A673 (cell line): ENCODE measurements around the gene CIDEC. TPM values are rescaled to one million over a fixed set of nuclear protein-coding genes. Genes with fewer than 3 reads are reported as not detected.

ENCODE experiments used
- BruUV-seq: library from RNA; stranded (reverse); fragments of 400-500 nt; replicated peaks from 2 replicates; lab custom pipeline; 2021; lab: Mats Ljungman, UMichigan
- CTCF ChIA-PET: fragments of 300-600 bp; sonication (Branson Sonifier 250); formaldehyde crosslinking; loops from one replicate; lab custom pipeline; 2022; ENCODE audit warnings: antibody characterized with exemption; lab: Charles Lee
- POLR2A ChIA-PET: fragments of 300-600 bp; sonication (Branson Sonifier 250); formaldehyde crosslinking; loops from one replicate; lab custom pipeline; 2022; ENCODE audit warnings: antibody characterized with exemption; ENCODE audit not compliant: low non-redundant PET; lab: Charles Lee
- DNase-seq: peaks from one replicate; pipeline ENCODE4 v3.0.0-alpha.2; 2015; ENCODE audit warnings: low spot score
- H3K27ac ChIP-seq: fragments of 200-600 bp; sonication (generic); 2 replicates; pipeline ENCODE4 v1.5.1; 2016; ENCODE audit warnings: mixed run types, low read depth, mild to moderate bottlenecking, mixed read lengths, antibody characterized with exemption, low read length; ENCODE audit not compliant: poor library complexity, severe bottlenecking
- H3K27me3 ChIP-seq: fragments of 200-600 bp; sonication (generic); replicated peaks from 2 replicates; pipeline ENCODE4 v1.6.1; 2017; ENCODE audit warnings: mixed run types, low read depth, mild to moderate bottlenecking, mixed read lengths, antibody characterized with exemption, low read length; ENCODE audit not compliant: insufficient read depth, poor library complexity
- H3K36me3 ChIP-seq: fragments of 200-600 bp; sonication (generic); 2 replicates; pipeline ENCODE4 v1.6.1; 2016; ENCODE audit warnings: mixed run types, mild to moderate bottlenecking, mixed read lengths, antibody characterized with exemption, low read length; ENCODE audit not compliant: insufficient read depth, poor library complexity, severe bottlenecking
- H3K4me1 ChIP-seq: fragments of 200-600 bp; sonication (generic); 2 replicates; pipeline ENCODE4 v1.6.1; 2017; ENCODE audit warnings: mixed run types, mild to moderate bottlenecking, mixed read lengths, antibody characterized with exemption, low read length; ENCODE audit not compliant: insufficient read depth, poor library complexity, severe bottlenecking
- H3K4me3 ChIP-seq: fragments of 200-600 bp; sonication (generic); 2 replicates; pipeline ENCODE4 v1.5.1; 2016; ENCODE audit warnings: low read depth, mixed run types, mild to moderate bottlenecking, mixed read lengths, low read length; ENCODE audit not compliant: poor library complexity, severe bottlenecking
- H3K9me3 ChIP-seq: fragments of 200-600 bp; sonication (generic); 2 replicates; pipeline ENCODE4 v1.6.1; 2016; ENCODE audit warnings: mixed run types, low read depth, mild to moderate bottlenecking, mixed read lengths, antibody characterized with exemption, low read length; ENCODE audit not compliant: poor library complexity, severe bottlenecking
- CTCF ChIP-seq: fragments of 300-800, 200-600 bp; sonication (generic); conservative IDR thresholded peaks from 2 replicates; pipeline ENCODE4 v1.5.1; 2017; ENCODE audit warnings: low read depth, mild to moderate bottlenecking, antibody characterized with exemption, low read length, moderate library complexity, mixed read lengths
- EZH2 ChIP-seq: fragments of 200-600 bp; sonication (generic); IDR thresholded peaks from 2 replicates; pipeline ENCODE4 v1.6.1; 2017; ENCODE audit warnings: borderline replicate concordance, low read depth, mild to moderate bottlenecking, mixed read lengths, antibody characterized with exemption, low read length; ENCODE audit not compliant: poor library complexity, severe bottlenecking
- intact Hi-C: fragments of 100-400 bp; cut with micrococcal nuclease; formaldehyde crosslinking; loops from one replicate; pipeline ENCODE4 v1.10.0; 2022; ENCODE audit not compliant: unreplicated experiment
- total RNA-seq: library from RNA; stranded (reverse); gene quantifications from 2 replicates; pipeline ENCODE4 v1.2.3, GENCODE V29; 2021

Gene CIDEC
- total RNA-seq, 1 experiment from 2014 or later, result not detected

GRCh38 chr3:9889405-9889804, 9.4 kb upstream of the CIDEC start:
- ChIA-PET POLR2A (no interaction called here), CTCF (interaction anchor here (1.1 kb wide), 1 partner anchor 57 kb away, joined by 3 read pairs; no protein-coding TSS in a partner anchor)
- Histone ChIP-seq H3K36me3 (peaks cover 23% of the 10 kb centered on the region), H3K27me3 (no peaks in the 10 kb centered on the region), H3K27ac (no peak overlapping the region), H3K4me1 (peaks cover 6% of the 10 kb centered on the region), H3K4me3 (no peak overlapping the region), H3K9me3 (no peaks in the 10 kb centered on the region)
- no peak for TF ChIP-seq EZH2
- TF ChIP-seq CTCF, result no peak
- no TSS peak for BruUV-seq
- intact Hi-C loops, result no loop called here
- DNase-seq, result no peak

GRCh38 chr3:9888540-9888939, 8.5 kb upstream of the CIDEC start:
- Histone ChIP-seq H3K27ac (no peak overlapping the region), H3K9me3 (no peaks in the 10 kb centered on the region), H3K4me3 (no peak overlapping the region), H3K36me3 (peaks cover 17% of the 10 kb centered on the region), H3K27me3 (no peaks in the 10 kb centered on the region), H3K4me1 (peaks cover 6% of the 10 kb centered on the region)
- DNase-seq, result no peak
- no TSS peak for BruUV-seq
- TF ChIP-seq EZH2 (no peak), CTCF (no peak)
- intact Hi-C loops, result no loop called here
- ChIA-PET POLR2A (no interaction called here), CTCF (interaction anchor here (1.1 kb wide), 1 partner anchor 58 kb away, joined by 3 read pairs; no protein-coding TSS in a partner anchor)

- Histone ChIP-seq H3K4me3 (no peak overlapping the region), H3K4me1 (peaks cover 6% of the 10 kb centered on the region), H3K27me3 (no peaks in the 10 kb centered on the region), H3K36me3 (peaks cover 6% of the 10 kb centered on the region), H3K27ac (no peak overlapping the region), H3K9me3 (no peaks in the 10 kb centered on the region)
- ChIA-PET POLR2A (no interaction called here), CTCF (no interaction called here)
- no TSS peak for BruUV-seq
- DNase-seq, result no peak
- intact Hi-C loops, result no loop called here
- TF ChIP-seq EZH2 (no peak), CTCF (no peak)
Measured at GRCh38 chr3:9887480-9887879, 7.4 kb upstream of the CIDEC start.
